Measurements from ENCODE around the gene P2RY11.

Gene P2RY11

GRCh38 chr19:10133596-10133995 is 22.1 kb downstream of the P2RY11 start:
- TF ChIP-seq CTCF (IDR thresholded peaks at IDR 0.05) = no peak

- no peak for TF ChIP-seq CTCF (IDR thresholded peaks at IDR 0.05)
Measured at GRCh38 chr19:10134040-10134439, 22.5 kb downstream of the P2RY11 start.

GRCh38 chr19:10135551-10136334 is 24.2 kb downstream of the P2RY11 start:
- TF ChIP-seq CTCF (IDR thresholded peaks at IDR 0.05) = no peak

GRCh38 chr19:10136936-10137335 is 25.4 kb downstream of the P2RY11 start:
- TF ChIP-seq CTCF (IDR thresholded peaks at IDR 0.05) = no peak

GRCh38 chr19:10137751-10138682 is 26.5 kb downstream of the P2RY11 start:
- no peak for TF ChIP-seq CTCF (IDR thresholded peaks at IDR 0.05)

- no peak for TF ChIP-seq CTCF (IDR thresholded peaks at IDR 0.05)
Measured at GRCh38 chr19:10138879-10139795, 27.6 kb downstream of the P2RY11 start.

GRCh38 chr19:10139952-10140351 is 28.5 kb downstream of the P2RY11 start:
- TF ChIP-seq CTCF (IDR thresholded peaks at IDR 0.05) = no peak
